ENCODE measurements around the gene TRIM63. TPM values are rescaled to one million over a fixed set of nuclear protein-coding genes. Genes with fewer than 3 reads are reported as not detected.

TRIM63 gene
- total and polyA plus RNA-seq, 9 of the 15 experiments (the other 6 are each of a cell fraction or from before 2014, with no cell fraction given) = 0.08 to 0.57 (median 0.36) TPM

- TF ChIP-seq ZNF232 (CRISPR knock-in tag; IDR thresholded peaks at IDR 0.05) (no peak), FOXA1 (IDR thresholded peaks at IDR 0.05; ENCODE audit: borderline replicate concordance) (no peak), RCOR1 (IDR thresholded peaks at IDR 0.05; ENCODE audit: borderline replicate concordance in 1 of 2, low read depth in 2 of 2, low read length in 2 of 2) (peak; percentile 9 to 93; a peak in 2 of 4 replicates), SNRNP70 (optimal IDR thresholded peaks at IDR 0.05; ENCODE audit: low read depth, low read length) (no peak), SRSF7 (optimal IDR thresholded peaks at IDR 0.05; ENCODE audit: low read depth, low read length) (no peak), NONO (IDR thresholded peaks at IDR 0.05; ENCODE audit: low read depth in 2 of 2, low read length in 1 of 2) (no peak), CHD2 (IDR thresholded peaks at IDR 0.05; ENCODE audit: low read depth, low read length) (no peak), SMAD3 (CRISPR knock-in tag; conservative IDR thresholded peaks at IDR 0.05) (no peak), ZNF282 (CRISPR knock-in tag; IDR thresholded peaks at IDR 0.05) (no peak), RHOXF2B (CRISPR knock-in tag; conservative IDR thresholded peaks at IDR 0.05) (no peak), PTBP1 (IDR thresholded peaks at IDR 0.05; ENCODE audit: low read depth, low read length) (no peak), MITF (IDR thresholded peaks at IDR 0.05) (no peak), PHTF2 (CRISPR knock-in tag; IDR thresholded peaks at IDR 0.05) (no peak)
- TF ChIP-seq, protein P1, sequence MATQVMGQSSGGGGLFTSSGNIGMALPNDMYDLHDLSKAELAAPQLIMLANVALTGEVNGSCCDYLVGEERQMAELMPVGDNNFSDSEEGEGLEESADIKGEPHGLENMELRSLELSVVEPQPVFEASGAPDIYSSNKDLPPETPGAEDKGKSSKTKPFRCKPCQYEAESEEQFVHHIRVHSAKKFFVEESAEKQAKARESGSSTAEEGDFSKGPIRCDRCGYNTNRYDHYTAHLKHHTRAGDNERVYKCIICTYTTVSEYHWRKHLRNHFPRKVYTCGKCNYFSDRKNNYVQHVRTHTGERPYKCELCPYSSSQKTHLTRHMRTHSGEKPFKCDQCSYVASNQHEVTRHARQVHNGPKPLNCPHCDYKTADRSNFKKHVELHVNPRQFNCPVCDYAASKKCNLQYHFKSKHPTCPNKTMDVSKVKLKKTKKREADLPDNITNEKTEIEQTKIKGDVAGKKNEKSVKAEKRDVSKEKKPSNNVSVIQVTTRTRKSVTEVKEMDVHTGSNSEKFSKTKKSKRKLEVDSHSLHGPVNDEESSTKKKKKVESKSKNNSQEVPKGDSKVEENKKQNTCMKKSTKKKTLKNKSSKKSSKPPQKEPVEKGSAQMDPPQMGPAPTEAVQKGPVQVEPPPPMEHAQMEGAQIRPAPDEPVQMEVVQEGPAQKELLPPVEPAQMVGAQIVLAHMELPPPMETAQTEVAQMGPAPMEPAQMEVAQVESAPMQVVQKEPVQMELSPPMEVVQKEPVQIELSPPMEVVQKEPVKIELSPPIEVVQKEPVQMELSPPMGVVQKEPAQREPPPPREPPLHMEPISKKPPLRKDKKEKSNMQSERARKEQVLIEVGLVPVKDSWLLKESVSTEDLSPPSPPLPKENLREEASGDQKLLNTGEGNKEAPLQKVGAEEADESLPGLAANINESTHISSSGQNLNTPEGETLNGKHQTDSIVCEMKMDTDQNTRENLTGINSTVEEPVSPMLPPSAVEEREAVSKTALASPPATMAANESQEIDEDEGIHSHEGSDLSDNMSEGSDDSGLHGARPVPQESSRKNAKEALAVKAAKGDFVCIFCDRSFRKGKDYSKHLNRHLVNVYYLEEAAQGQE (IDR thresholded peaks at IDR 0.05; ENCODE audit: borderline replicate concordance) = no peak
- TF ChIP-seq, protein P1 (CRISPR knock-in tag; IDR thresholded peaks at IDR 0.05; ENCODE audit: low read depth) = no peak
- TF ChIP-seq, protein P2, sequence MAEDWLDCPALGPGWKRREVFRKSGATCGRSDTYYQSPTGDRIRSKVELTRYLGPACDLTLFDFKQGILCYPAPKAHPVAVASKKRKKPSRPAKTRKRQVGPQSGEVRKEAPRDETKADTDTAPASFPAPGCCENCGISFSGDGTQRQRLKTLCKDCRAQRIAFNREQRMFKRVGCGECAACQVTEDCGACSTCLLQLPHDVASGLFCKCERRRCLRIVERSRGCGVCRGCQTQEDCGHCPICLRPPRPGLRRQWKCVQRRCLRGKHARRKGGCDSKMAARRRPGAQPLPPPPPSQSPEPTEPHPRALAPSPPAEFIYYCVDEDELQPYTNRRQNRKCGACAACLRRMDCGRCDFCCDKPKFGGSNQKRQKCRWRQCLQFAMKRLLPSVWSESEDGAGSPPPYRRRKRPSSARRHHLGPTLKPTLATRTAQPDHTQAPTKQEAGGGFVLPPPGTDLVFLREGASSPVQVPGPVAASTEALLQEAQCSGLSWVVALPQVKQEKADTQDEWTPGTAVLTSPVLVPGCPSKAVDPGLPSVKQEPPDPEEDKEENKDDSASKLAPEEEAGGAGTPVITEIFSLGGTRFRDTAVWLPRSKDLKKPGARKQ (CRISPR knock-in tag; IDR thresholded peaks at IDR 0.05) = no peak
- TF ChIP-seq, protein P3, sequence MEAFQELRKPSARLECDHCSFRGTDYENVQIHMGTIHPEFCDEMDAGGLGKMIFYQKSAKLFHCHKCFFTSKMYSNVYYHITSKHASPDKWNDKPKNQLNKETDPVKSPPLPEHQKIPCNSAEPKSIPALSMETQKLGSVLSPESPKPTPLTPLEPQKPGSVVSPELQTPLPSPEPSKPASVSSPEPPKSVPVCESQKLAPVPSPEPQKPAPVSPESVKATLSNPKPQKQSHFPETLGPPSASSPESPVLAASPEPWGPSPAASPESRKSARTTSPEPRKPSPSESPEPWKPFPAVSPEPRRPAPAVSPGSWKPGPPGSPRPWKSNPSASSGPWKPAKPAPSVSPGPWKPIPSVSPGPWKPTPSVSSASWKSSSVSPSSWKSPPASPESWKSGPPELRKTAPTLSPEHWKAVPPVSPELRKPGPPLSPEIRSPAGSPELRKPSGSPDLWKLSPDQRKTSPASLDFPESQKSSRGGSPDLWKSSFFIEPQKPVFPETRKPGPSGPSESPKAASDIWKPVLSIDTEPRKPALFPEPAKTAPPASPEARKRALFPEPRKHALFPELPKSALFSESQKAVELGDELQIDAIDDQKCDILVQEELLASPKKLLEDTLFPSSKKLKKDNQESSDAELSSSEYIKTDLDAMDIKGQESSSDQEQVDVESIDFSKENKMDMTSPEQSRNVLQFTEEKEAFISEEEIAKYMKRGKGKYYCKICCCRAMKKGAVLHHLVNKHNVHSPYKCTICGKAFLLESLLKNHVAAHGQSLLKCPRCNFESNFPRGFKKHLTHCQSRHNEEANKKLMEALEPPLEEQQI (IDR thresholded peaks at IDR 0.05) = 0 out of 2 replicates have a peak, but pooled peaks have one; percentile 32
These were observed 10.1 kb upstream of the TRIM63 start (continued) for GRCh38 chr1:26077524-26077923.
